Astrocyte of the spinal cord (primary cell): ENCODE measurements around the gene SCGB1C1.
"Not testable (repeated sequence)": the region's sequence is repeated elsewhere in the genome, so short reads cannot be mapped to it uniquely, and the experiment has no call there.

Experiments used
- DNase-seq: peaks from one replicate; pipeline ENCODE4 v3.0.0; 2011; ENCODE audit warnings: low read depth, low spot score
- H3K4me3 ChIP-seq: 2 replicates; pipeline ENCODE4 v1.5.1; 2011; ENCODE audit warnings: low read depth, mild to moderate bottlenecking, low read length, moderate library complexity
- CTCF ChIP-seq: IDR thresholded peaks from 2 replicates; pipeline ENCODE4 v1.5.1; 2012; ENCODE audit warnings: low read depth, mild to moderate bottlenecking, low read length, inconsistent platforms
- in situ Hi-C: cut with HindIII; loops from 2 replicates; pipeline ENCODE4 v1.10.0; 2017; ENCODE audit warnings: low sequenced_read_pairs

The SCGB1C1 gene

GRCh38 chr11:213111-213510, 20.2 kb downstream of the SCGB1C1 start:
- no peak overlapping the region for H3K4me3 ChIP-seq
- no peak for DNase-seq
- in situ Hi-C loops, result no loop called here
- no peak for TF ChIP-seq CTCF

GRCh38 chr11:214083-214482, 21.2 kb downstream of the SCGB1C1 start:
- H3K4me3 ChIP-seq, result no peak overlapping the region
- in situ Hi-C loops, result no loop called here
- DNase-seq, result no peak
- no peak for TF ChIP-seq CTCF

- in situ Hi-C loops, result no loop called here
- TF ChIP-seq CTCF, result no peak
- DNase-seq, result no peak
- no peak overlapping the region for H3K4me3 ChIP-seq
Observed at GRCh38 chr11:215581-216037, 22.7 kb downstream of the SCGB1C1 start.

GRCh38 chr11:216081-216974, 23.4 kb downstream of the SCGB1C1 start:
- no peak for DNase-seq
- in situ Hi-C loops, result no loop called here
- TF ChIP-seq CTCF, result no peak

GRCh38 chr11:217704-218103, 24.8 kb downstream of the SCGB1C1 start:
- TF ChIP-seq CTCF, result no peak
- in situ Hi-C loops, result no loop called here
- no peak for DNase-seq
- no peak overlapping the region for H3K4me3 ChIP-seq

More at GRCh38 chr11:216081-216974, 23.4 kb downstream of the SCGB1C1 start:
- H3K4me3 ChIP-seq, result no peak overlapping the region

GRCh38 chr11:218815-219593, 26.1 kb downstream of the SCGB1C1 start:
- in situ Hi-C loops, result no loop called here
- TF ChIP-seq CTCF, result no peak
- no peak overlapping the region for H3K4me3 ChIP-seq
- no peak for DNase-seq

- DNase-seq, H3K4me3 ChIP-seq, in situ Hi-C loops: not testable (repeated sequence)
Observed at GRCh38 chr11:220641-221215, 27.9 kb downstream of the SCGB1C1 start.
